Colonic mucosa (tissue), 4 donors: ENCODE measurements around the gene TK2. TPM values are rescaled to one million over a fixed set of nuclear protein-coding genes. Genes with fewer than 3 reads are reported as not detected.
"Not testable (repeated sequence)": the region's sequence is repeated elsewhere in the genome, so short reads cannot be mapped to it uniquely, and the experiment has no call there.

Experiments used
- DNase-seq: peaks from one replicate; pipeline ENCODE4 v3.0.0-alpha.2; 2020
- H3K27ac ChIP-seq: fragments of 200-600 bp; one replicate; pipeline ENCODE4 v1.8.0; 2021
- H3K27me3 ChIP-seq: fragments of 200-600 bp; one replicate; pipeline ENCODE4 v1.8.0; 2021
- H3K36me3 ChIP-seq: fragments of 200-600 bp; one replicate; pipeline ENCODE4 v1.8.0; 2021
- H3K4me1 ChIP-seq: fragments of 200-600 bp; one replicate; pipeline ENCODE4 v1.8.0; 2021; ENCODE audit warnings: mild to moderate bottlenecking
- H3K4me3 ChIP-seq: fragments of 200-600 bp; one replicate; pipeline ENCODE4 v1.8.0; 2021
- H3K9ac ChIP-seq, 2 donors: one replicate each; pipeline ENCODE4 v1.7.0; 2013; ENCODE audit warnings: control low read depth in 2 of 2, low read depth in 2 of 2, low read length in 2 of 2
- H3K9me3 ChIP-seq: fragments of 200-600 bp; one replicate; pipeline ENCODE4 v1.8.0; 2021
- intact Hi-C: fragments of 100-400 bp; cut with DNase I; formaldehyde crosslinking; loops from one replicate; pipeline ENCODE4 v1.14.1; 2022
- total RNA-seq, 2 donors: library from RNA; stranded (reverse); fragmentation: NEBNext Ultra II Directional in 1 of 2; extraction: Animal tissue kit (Norgen Biotek cat#: 25700) in 1 of 2; gene quantifications; one replicate each; pipeline ENCODE4 v1.2.1, GENCODE V29; 2021
- TF ChIP-seq, protein P1 (sequence below): fragments of 200-600 bp; IDR thresholded peaks from one replicate; pipeline ENCODE4 v1.8.0; 2022; ENCODE audit warnings: antibody characterized with exemption, mild to moderate bottlenecking
- donor health status: healthy.
- donor health status: DM: no; HTN: no; CAD: no.
- donor health status: DM: no; HTN: no; CAD: no.

The TK2 gene
- total RNA-seq, 2 donors from 2014 or later, result 11.9 to 17.0 TPM

DNA sequence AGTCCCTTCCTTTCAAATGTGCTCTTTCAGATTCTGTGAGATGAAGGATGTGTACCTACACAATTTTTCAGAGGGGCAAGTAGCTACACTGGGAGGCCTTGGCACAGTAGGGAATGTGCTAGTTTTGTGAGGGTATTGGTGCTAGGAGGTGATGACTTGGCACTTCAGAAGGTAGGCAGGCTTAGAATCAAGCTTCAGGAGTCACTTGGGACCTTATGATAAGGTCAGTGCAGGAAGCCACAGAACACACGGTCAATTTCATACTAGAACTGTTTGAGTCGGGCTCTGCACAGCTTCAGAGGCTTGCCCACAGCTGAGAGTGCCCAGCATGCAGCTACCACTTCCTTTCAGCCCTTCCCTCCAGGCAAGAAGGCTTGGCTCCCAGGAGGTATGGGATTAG lies 22.4 kb upstream of the TK2 start:
- no peak overlapping the region for H3K4me3 ChIP-seq
- no peaks in the 10 kb centered on the region for H3K4me1 ChIP-seq
- no peaks in the 10 kb centered on the region for H3K36me3 ChIP-seq
- H3K9me3 ChIP-seq, result no peaks in the 10 kb centered on the region
- intact Hi-C loops, result no loop called here
- H3K27ac ChIP-seq, result no peak overlapping the region
- no peak for DNase-seq
- TF ChIP-seq, protein P1, sequence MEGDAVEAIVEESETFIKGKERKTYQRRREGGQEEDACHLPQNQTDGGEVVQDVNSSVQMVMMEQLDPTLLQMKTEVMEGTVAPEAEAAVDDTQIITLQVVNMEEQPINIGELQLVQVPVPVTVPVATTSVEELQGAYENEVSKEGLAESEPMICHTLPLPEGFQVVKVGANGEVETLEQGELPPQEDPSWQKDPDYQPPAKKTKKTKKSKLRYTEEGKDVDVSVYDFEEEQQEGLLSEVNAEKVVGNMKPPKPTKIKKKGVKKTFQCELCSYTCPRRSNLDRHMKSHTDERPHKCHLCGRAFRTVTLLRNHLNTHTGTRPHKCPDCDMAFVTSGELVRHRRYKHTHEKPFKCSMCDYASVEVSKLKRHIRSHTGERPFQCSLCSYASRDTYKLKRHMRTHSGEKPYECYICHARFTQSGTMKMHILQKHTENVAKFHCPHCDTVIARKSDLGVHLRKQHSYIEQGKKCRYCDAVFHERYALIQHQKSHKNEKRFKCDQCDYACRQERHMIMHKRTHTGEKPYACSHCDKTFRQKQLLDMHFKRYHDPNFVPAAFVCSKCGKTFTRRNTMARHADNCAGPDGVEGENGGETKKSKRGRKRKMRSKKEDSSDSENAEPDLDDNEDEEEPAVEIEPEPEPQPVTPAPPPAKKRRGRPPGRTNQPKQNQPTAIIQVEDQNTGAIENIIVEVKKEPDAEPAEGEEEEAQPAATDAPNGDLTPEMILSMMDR, result no peak
- H3K27me3 ChIP-seq, result no peaks in the 10 kb centered on the region
- H3K9ac ChIP-seq, result no peak overlapping the region

DNA sequence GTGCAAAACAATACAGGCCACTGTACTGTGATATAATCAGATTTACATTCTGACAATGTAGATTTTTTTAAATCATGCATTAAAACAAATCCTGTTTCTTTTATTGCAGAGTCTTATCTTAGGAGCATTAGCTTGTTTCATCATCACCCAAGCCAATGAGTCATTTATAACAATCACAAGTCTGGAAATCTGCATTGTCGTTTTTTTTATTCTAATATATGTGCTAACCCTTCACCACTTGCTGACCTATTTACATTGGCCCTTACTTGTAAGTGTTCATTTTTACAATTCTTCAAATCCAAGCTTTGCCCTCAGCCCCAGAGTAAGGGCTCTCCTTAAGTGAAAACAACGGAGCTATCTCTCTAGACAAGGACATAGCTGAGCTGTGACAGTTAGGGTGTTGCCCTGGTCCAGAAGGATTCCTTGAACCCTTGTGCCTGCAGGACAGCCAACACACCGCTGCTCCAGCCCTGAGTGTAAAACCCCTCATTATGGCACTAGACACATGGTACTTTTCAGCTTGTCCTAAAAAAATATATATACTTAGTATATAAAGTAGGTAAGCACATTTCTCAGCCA lies 20.0 kb upstream of the TK2 start:
- Histone ChIP-seq H3K27me3 (no peaks in the 10 kb centered on the region), H3K9ac (no peak overlapping the region), H3K36me3 (no peaks in the 10 kb centered on the region), H3K4me1 (no peaks in the 10 kb centered on the region), H3K4me3 (no peak overlapping the region), H3K27ac (no peak overlapping the region), H3K9me3 (no peaks in the 10 kb centered on the region)
- intact Hi-C loops, result no loop called here
- no peak for DNase-seq
- TF ChIP-seq, protein P1, result no peak

DNA sequence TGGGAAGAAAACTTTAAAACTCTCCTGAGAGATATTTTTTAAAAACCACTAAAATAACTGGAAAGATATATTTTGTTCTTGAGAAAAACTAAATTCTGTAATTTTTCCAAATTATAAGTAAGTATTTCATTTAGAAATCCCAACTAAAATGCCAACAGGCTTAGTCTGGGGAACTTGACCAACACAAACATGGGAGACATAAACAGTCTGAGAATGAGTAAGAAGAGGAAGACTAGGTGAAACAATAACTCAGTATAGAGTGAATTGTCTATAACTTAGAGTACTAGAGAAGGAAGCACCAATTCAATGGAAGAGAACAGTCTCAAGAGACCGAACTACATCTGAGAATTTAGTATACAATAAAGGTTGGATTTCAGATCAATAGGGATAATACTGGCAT lies 19.2 kb upstream of the TK2 start:
- TF ChIP-seq, protein P1, result no peak
- no peaks in the 10 kb centered on the region for H3K4me1 ChIP-seq
- no peak overlapping the region for H3K4me3 ChIP-seq
- H3K9me3 ChIP-seq, result no peaks in the 10 kb centered on the region
- DNase-seq, result no peak
- intact Hi-C loops, result no loop called here
- no peak overlapping the region for H3K27ac ChIP-seq
- H3K27me3 ChIP-seq, result no peaks in the 10 kb centered on the region
- H3K9ac ChIP-seq, result no peak overlapping the region
- no peaks in the 10 kb centered on the region for H3K36me3 ChIP-seq

GRCh38 chr16:66568355-66568754 lies 18.4 kb upstream of the TK2 start:
- H3K9ac ChIP-seq, result no peak overlapping the region
- H3K27ac ChIP-seq, result no peak overlapping the region
- DNase-seq, result no peak
- no peaks in the 10 kb centered on the region for H3K9me3 ChIP-seq
- H3K4me3 ChIP-seq, result no peak overlapping the region
- H3K4me1 ChIP-seq, result no peaks in the 10 kb centered on the region
- TF ChIP-seq, protein P1, result no peak
- no peaks in the 10 kb centered on the region for H3K27me3 ChIP-seq
- intact Hi-C loops, result no loop called here
- H3K36me3 ChIP-seq, result no peaks in the 10 kb centered on the region

- H3K9me3 ChIP-seq, H3K4me3 ChIP-seq, DNase-seq, H3K4me1 ChIP-seq, H3K36me3 ChIP-seq, H3K27me3 ChIP-seq, intact Hi-C loops, H3K27ac ChIP-seq, H3K9ac ChIP-seq: not testable (repeated sequence)
These were observed 17.3 kb upstream of the TK2 start for GRCh38 chr16:66567270-66567669.

- TF ChIP-seq, protein P1, result no peak
- Histone ChIP-seq H3K4me1 (no peaks in the 10 kb centered on the region), H3K9me3 (no peaks in the 10 kb centered on the region), H3K36me3 (no peaks in the 10 kb centered on the region), H3K4me3 (no peak within 1 kb of the TSS), H3K9ac (no peak within 1 kb of the TSS), H3K27ac (no peak within 1 kb of the TSS), H3K27me3 (no peaks in the 10 kb centered on the region)
- intact Hi-C loops, result no loop called here
- no peak for DNase-seq
These were observed 16.4 kb upstream of the TK2 start, which contains the start of gene CMTM1 for GRCh38 chr16:66566051-66566901. Gene CMTM1, plus strand, starts transcription at chr16:66566439. Its CDS starts 75 bp downstream, at chr16:66566514.
